ENCODE results near the gene GDAP2. TPM values are rescaled to one million over a fixed set of nuclear protein-coding genes. Genes with fewer than 3 reads are reported as not detected.
"Not testable (repeated sequence)": the region's sequence is repeated elsewhere in the genome, so short reads cannot be mapped to it uniquely, and the experiment has no call there.

GDAP2 gene
- total RNA-seq, 4 donors from 2014 or later, result 10.5 to 41.9 (median 28.2) TPM

DNA sequence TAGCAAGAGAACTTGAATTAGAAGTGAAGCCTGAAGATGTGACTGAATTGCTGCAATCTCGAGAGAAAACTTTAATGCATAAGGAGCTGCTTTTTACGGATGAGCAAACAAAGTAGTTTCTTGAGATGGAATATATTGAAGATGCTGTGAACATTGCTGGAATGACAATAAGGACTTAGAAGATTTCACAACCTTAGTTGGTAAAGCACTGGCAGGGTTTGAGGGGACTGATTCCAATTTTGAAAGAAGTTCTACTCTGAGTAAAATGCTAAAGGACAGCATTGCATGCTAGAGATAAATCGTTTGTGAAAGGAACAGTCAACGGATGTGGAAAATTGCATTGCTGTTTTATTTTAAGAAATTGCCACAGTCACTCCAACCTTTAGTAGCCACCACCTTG lies 69.5 kb downstream of the GDAP2 start:
- Histone ChIP-seq H3K27me3 (no peaks in the 10 kb centered on the region), H3K9me3 (no peaks in the 10 kb centered on the region), H3K4me3 (no peak overlapping the region), H3K36me3 (no peaks in the 10 kb centered on the region), H3K4me1 (no peaks in the 10 kb centered on the region), H3K27ac (no peak overlapping the region)
- no peak for TF ChIP-seq POLR2A (IDR thresholded peaks at IDR 0.05)
- TF ChIP-seq, protein P1, sequence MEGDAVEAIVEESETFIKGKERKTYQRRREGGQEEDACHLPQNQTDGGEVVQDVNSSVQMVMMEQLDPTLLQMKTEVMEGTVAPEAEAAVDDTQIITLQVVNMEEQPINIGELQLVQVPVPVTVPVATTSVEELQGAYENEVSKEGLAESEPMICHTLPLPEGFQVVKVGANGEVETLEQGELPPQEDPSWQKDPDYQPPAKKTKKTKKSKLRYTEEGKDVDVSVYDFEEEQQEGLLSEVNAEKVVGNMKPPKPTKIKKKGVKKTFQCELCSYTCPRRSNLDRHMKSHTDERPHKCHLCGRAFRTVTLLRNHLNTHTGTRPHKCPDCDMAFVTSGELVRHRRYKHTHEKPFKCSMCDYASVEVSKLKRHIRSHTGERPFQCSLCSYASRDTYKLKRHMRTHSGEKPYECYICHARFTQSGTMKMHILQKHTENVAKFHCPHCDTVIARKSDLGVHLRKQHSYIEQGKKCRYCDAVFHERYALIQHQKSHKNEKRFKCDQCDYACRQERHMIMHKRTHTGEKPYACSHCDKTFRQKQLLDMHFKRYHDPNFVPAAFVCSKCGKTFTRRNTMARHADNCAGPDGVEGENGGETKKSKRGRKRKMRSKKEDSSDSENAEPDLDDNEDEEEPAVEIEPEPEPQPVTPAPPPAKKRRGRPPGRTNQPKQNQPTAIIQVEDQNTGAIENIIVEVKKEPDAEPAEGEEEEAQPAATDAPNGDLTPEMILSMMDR (IDR thresholded peaks at IDR 0.05), result no peak
- intact Hi-C loops (cut with DNase I; ENCODE audit: low total_unique reads), result no loop called here
- no peak for DNase-seq

- Histone ChIP-seq H3K4me1 (no peaks in the 10 kb centered on the region), H3K9me3 (no peaks in the 10 kb centered on the region), H3K27ac (no peak overlapping the region), H3K27me3 (no peaks in the 10 kb centered on the region), H3K36me3 (no peaks in the 10 kb centered on the region), H3K4me3 (no peak overlapping the region)
- no peak for DNase-seq
- no peak for TF ChIP-seq POLR2A (IDR thresholded peaks at IDR 0.05)
- TF ChIP-seq, protein P1 (IDR thresholded peaks at IDR 0.05), result no peak
- intact Hi-C loops (cut with DNase I; ENCODE audit: low total_unique reads), result no loop called here
These were observed 72.0 kb downstream of the GDAP2 start for GRCh38 chr1:117857418-117857817.

GRCh38 chr1:117852853-117853553 lies 76.4 kb downstream of the GDAP2 start:
- TF ChIP-seq POLR2A (IDR thresholded peaks at IDR 0.05), result no peak
- TF ChIP-seq, protein P1 (IDR thresholded peaks at IDR 0.05), result no peak
- Histone ChIP-seq H3K4me1 (no peaks in the 10 kb centered on the region), H3K36me3 (no peaks in the 10 kb centered on the region), H3K27me3 (no peaks in the 10 kb centered on the region), H3K9me3 (no peaks in the 10 kb centered on the region), H3K27ac (no peak overlapping the region), H3K4me3 (no peak overlapping the region)
- no peak for DNase-seq
- intact Hi-C loops (cut with DNase I; ENCODE audit: low total_unique reads), result no loop called here

DNA sequence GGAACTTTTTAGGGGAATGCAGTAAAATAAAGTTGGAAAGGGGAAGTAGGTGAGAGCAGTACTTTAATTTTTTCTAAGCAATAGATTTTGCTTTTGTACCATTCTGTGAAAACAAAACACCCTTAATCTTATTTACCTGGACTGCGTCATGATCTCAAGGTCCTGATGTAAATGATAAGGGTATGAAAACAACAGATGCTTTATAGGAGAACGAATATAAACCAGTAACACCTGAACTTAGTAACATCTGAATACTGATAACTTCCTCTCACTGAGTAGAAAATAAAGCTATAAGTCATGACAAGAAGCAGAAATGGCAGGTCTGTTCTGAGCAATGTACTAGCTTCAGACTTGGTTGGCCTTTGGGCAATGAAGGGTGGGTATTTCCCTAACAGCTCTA lies 77.7 kb downstream of the GDAP2 start:
- no peaks in the 10 kb centered on the region for H3K36me3 ChIP-seq
- H3K27me3 ChIP-seq, result no peaks in the 10 kb centered on the region
- H3K27ac ChIP-seq, result no peak overlapping the region
- DNase-seq, result no peak
- TF ChIP-seq, protein P1 (IDR thresholded peaks at IDR 0.05), result no peak
- no peak for TF ChIP-seq POLR2A (IDR thresholded peaks at IDR 0.05)
- no peaks in the 10 kb centered on the region for H3K9me3 ChIP-seq
- no peak overlapping the region for H3K4me3 ChIP-seq
- no peaks in the 10 kb centered on the region for H3K4me1 ChIP-seq
- intact Hi-C loops (cut with DNase I; ENCODE audit: low total_unique reads), result no loop called here

DNA sequence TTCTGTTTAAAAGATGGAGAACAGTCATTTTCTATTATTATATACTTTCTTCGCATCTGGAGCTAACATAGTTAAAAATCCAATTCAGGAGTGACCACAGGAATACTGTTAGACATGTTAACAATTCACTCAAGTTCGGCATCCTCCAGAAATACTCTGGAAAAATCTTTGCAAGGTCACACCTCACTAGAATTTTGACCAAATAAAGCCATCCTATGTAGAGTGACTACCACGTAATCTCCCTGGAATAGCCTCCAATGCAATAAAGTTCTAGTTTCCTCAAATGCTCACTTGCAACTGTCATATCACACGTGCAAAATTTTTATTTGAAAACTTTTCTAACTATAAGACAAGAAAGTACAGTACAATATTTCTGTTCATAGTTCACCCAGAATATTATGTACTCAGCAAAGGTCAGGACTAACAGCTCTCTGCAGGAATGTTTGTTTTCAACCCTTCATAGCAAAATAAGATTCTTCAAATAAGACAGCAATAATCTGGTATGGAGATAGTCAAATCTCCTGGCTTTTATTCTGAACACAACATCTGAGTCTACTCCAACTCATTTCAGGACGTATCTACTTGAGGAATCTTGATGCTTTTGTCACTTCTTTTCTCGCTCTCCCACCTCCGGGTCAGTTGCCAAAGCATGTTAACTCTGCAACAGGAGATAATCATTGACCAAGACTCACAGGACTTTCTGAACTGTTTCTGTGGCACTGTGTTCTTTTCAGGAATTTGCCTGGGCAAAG lies 82.6 kb downstream of the GDAP2 start:
- no peaks in the 10 kb centered on the region for H3K36me3 ChIP-seq
- no peak overlapping the region for H3K4me3 ChIP-seq
- no peaks in the 10 kb centered on the region for H3K27me3 ChIP-seq
- H3K27ac ChIP-seq, result no peak overlapping the region
- no peaks in the 10 kb centered on the region for H3K9me3 ChIP-seq
- TF ChIP-seq, protein P1 (IDR thresholded peaks at IDR 0.05), result no peak
- no peak for TF ChIP-seq POLR2A (IDR thresholded peaks at IDR 0.05)
- no peak for DNase-seq
- intact Hi-C loops (cut with DNase I; ENCODE audit: low total_unique reads), result no loop called here
- H3K4me1 ChIP-seq, result no peaks in the 10 kb centered on the region

DNA sequence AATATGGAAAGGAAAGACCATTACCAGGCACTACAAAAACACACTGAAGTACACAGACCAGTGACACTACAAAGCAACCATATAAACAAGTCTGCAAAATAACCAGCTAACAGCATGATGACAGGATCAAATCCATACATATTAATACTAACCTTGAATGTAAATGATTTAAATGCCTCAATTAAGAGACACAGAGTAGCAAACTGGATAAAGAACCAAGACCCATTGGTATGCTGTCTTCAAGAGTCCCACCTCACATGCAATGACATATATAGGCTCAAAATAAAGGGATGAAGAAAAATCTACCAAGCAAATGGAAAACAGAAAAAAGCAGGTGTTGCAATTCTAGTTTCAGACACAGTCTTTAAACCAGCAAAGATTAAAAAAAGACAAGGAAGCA lies 84.9 kb downstream of the GDAP2 start:
- H3K4me3 ChIP-seq; H3K27ac ChIP-seq; H3K4me1 ChIP-seq; H3K27me3 ChIP-seq; H3K36me3 ChIP-seq; H3K9me3 ChIP-seq; DNase-seq; intact Hi-C loops (cut with DNase I; ENCODE audit: low total_unique reads): not testable (repeated sequence)

Data from uterus (tissue), 4 donors.